DMS 273 (cell line): ENCODE results near the gene CDK14.

ENCODE experiments used
- DNase-seq: peaks from one replicate; lab custom pipeline; 2025; ENCODE audit not compliant: unreplicated experiment; lab: John Stamatoyannopoulos, UW

The CDK14 gene

GRCh38 chr7:90984692-90985091, 388.6 kb downstream of the CDK14 start:
- DNase-seq: no peak

GRCh38 chr7:90988516-90988915, 392.4 kb downstream of the CDK14 start:
- DNase-seq: peak; percentile 65

GRCh38 chr7:90988996-90989765, 393.1 kb downstream of the CDK14 start:
- no peak for DNase-seq

DNA sequence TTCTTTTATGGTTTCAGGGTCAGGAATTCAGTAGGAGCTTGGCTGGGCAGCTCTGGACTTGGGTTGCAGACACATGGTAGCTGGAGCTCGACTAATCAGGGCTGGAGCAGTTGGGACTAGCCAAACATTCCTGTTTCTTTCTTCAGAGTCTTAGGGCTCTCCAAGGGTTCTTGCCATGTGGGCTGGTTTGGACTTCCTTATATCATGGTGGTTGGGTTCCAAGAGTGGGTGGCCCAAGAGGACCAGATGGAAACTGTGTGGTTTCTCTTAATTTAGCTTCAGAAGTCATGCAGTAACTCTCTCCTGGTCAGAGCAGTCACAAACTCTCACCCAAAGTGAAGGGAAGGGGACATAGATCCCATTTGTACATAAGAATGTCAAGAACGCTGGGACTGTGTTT, 398.0 kb downstream of the CDK14 start:
- DNase-seq: no peak

DNA sequence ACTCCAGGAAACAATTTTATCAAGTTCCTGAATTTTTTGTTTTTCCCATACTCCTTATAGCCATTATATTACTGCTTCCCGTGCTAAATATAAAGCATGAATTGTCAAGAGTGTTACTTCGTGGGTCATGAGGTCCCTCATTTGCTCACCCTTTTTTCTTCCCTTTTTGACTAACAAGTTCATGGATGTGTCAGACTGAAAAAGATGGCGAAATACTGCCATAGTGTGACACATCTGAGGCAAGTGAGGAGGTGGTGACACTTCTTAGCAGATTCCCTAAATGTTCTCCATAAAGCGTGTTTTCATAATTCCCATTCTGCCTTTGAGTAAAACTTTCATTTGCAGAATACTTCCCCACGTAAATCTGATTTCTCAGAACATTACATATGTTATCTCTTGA, 398.5 kb downstream of the CDK14 start:
- DNase-seq: no peak

GRCh38 chr7:90995996-90996395, 399.9 kb downstream of the CDK14 start:
- no peak for DNase-seq

DNA sequence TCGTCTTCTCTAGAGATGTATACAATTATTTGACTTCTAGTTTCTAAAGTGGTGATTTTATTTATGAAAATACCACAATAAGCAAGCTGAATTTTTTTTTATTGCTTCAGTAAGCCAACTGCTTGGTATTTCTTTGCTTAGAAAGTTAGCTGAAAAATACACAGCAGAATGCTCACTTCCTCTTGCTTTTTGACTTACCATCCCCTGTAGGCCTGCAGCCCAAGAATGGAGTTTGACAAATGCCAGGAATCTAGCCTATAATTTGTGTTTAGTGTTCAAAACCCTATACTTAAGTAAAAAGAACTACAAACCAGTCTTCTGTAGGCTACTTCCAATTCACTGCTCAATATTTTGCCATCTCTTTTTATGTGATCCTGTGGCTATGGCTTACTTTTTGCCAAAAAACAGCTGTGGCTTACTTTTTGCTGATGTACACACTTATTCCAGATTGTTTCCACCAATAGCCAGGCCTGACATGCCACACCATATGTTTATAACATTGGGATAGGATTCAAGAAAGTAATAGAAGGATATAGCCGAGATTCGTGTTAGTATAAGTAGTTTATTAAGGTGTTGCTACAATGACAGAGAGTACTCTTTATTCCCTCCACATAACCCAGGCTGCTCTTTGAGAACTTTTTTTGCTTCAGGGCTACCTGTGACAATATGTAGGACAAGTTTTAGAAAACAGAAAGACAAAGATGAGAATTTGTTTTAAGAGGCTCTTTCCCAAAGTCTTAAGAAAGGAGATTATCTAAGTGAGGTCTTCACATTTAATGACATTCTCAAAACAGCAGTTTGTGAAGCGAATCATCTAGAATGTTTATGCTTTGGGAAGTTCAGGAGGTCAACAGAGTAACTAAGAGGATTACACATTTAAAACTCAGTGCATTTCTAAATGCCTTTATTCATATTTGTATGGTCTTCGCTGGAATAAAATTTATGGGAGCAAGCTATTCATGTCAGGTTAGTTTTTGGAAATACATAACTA, 404.2 kb downstream of the CDK14 start:
- no peak for DNase-seq

GRCh38 chr7:91005024-91005423, 408.9 kb downstream of the CDK14 start:
- peak; percentile 10 for DNase-seq

GRCh38 chr7:91005841-91006240, 409.7 kb downstream of the CDK14 start:
- no peak for DNase-seq

GRCh38 chr7:91007371-91007770, 411.2 kb downstream of the CDK14 start:
- no peak for DNase-seq

DNA sequence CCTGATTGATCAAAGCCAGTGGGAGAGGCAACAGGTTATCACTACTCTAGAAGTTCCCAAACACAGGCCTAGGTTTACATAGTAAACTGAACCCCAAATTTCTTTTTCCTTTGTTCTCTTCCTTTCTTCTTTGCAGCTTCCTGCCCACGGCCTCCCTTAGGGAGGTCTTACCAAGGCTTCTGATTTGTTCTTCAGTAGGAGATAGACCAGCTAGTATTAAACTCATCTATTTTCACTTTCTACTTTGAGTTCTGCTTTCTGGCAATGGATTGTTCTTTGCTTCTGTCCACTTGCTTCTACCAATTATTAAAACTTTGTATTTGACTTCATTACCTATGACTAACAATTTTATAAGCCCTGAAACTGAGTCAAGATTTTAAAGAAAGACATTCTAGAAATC, 417.0 kb downstream of the CDK14 start:
- no peak for DNase-seq

GRCh38 chr7:91019686-91020385, 423.7 kb downstream of the CDK14 start:
- no peak for DNase-seq

DNA sequence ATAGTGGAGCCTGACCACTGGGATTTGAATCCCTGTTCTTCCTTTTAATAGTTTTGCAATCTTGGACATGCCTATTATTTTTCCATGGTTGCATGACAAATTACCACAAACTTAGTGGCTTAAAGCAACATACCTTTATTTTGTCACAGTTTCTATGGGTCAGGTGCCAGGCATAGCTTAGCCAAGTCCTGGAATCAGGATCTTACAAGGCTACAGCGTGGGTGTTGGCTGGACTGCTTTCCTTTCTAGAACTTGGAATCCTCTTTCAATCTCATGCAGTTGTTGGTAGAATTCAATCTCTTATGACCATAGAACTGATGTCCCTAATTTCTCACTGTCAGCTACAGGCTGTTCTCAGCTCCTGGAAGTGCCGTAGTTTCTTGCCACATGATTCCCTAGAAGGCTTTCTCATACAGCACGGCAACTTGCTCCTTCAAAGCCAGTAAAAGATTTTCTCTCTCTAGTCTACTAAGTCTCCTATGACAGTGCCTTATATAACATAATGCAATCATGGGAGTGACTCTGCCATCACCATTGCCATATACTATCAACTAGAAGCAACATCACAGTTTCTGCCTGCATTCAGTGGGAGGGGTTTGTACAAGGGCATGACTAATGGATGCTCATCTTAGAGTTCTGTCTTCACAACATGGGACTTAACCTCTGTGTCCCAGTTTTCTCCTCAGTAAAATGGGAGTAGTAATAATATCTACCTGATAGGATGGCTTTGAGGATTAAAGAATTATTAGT, 424.7 kb downstream of the CDK14 start:
- DNase-seq: no peak

DNA sequence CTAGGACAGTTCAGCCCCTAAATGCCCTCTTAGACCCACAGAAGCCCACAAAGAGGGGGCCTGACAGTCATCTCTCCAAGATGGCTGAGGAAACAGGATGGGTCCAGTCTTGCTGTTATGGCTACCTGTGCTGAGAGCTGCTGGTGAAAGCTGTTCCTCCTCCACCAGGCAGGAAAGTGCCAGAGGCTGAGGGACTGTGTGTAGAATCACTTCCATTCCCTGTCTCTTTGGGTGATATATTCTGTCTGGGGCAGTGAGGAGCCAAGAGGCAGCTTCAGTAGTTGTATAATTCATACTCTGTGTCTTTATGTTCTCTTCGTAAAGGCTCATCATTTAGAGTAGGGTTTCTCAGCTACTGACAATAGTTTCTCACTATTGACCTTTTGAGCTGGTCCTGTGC, 425.8 kb downstream of the CDK14 start:
- DNase-seq: no peak

GRCh38 chr7:91025906-91026390, 429.8 kb downstream of the CDK14 start:
- no peak for DNase-seq

DNA sequence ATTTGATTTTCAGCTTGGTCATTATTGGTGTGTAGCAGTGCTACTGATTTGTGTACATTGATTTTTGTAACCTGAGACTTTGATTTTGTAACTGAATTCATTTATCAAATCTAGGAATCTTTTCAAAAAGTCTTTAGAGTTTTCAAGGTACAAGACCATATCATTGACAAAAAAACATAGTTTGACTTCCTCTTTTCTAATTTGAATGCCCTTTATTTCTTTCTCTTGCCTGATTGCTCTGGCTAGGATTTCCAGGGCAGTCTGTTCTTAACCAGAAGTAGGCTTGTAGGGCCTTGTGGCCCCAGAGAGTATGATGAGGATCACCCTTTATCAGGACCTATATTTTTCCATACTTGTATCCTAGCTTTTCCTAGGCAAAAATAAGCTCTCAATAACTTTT, 433.6 kb downstream of the CDK14 start:
- no peak for DNase-seq

- DNase-seq: no peak
Observed at GRCh38 chr7:91030680-91031380, 434.7 kb downstream of the CDK14 start.

DNA sequence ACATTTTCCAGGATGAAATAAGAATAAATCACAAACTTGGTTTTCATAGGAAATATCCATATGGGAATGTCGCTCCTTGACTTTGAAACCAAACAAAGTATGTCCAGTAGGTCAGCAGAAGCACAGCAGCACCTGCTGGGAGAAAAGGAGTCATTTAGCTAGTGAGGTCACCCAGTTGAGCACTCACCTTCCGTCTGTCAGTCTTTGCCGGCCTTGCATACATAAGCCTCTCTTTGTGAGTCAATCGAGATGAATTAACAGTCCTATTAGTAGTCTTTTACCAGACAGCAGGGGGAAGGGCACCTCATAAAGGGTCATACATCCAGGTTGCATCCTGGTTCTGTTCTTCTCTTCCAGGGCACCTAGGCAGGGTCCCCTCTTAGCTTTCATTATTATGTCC, 435.6 kb downstream of the CDK14 start:
- DNase-seq: no peak

GRCh38 chr7:91033574-91033973, 437.5 kb downstream of the CDK14 start:
- no peak for DNase-seq
